K562 (cell line): ENCODE results near the gene RNF214. TPM values are rescaled to one million over a fixed set of nuclear protein-coding genes. Genes with fewer than 3 reads are reported as not detected.

Source experiments
- BCL6 ChIP-seq: fragments of 250-450 bp; sonication (Bioruptor Pico); IDR thresholded peaks from 2 replicates; pipeline ENCODE4 v1.4.0; 2020
- CBFA2T2 ChIP-seq: fragments of 450-650 bp; conservative IDR thresholded peaks from 2 replicates; pipeline ENCODE4 v1.6.1; 2017; ENCODE audit warnings: mild to moderate bottlenecking
- CCNT2 ChIP-seq: IDR thresholded peaks from 2 replicates; pipeline ENCODE4 v1.6.1; 2011; ENCODE audit warnings: borderline replicate concordance, low read depth, mild to moderate bottlenecking, moderate library complexity, mixed read lengths, low read length; ENCODE audit not compliant: insufficient read length; ENCODE audit errors: extremely low read depth
- CEBPB ChIP-seq: fragments of 450-650 bp; IDR thresholded peaks from 2 replicates; pipeline ENCODE4 v1.6.1; 2016; ENCODE audit warnings: missing genetic modification characterization, missing compliant biosample characterization
- DPF2 ChIP-seq: fragments of 450-650 bp; IDR thresholded peaks from 2 replicates; pipeline ENCODE4 v1.6.1; 2016
- EP300 ChIP-seq: IDR thresholded peaks from 2 replicates; pipeline ENCODE4 v1.6.1; 2012; ENCODE audit warnings: low read length, improper control_type of control experiment
- KDM1A ChIP-seq, 2 experiments: fragments of 450-650 bp; IDR thresholded peaks; 2 replicates each; pipeline ENCODE4 v1.6.1; 2016; ENCODE audit warnings: mild to moderate bottlenecking in 2 of 2
- KLF16 ChIP-seq: IDR thresholded peaks from 2 replicates; pipeline ENCODE4 v1.6.1; 2016; ENCODE audit warnings: antibody characterized with exemption
- MECOM ChIP-seq: fragments of 250-450 bp; sonication (Bioruptor Pico); IDR thresholded peaks from 2 replicates; pipeline ENCODE4 v1.8.0; 2022; ENCODE audit warnings: inconsistent platforms
- MNT ChIP-seq, 2 experiments: fragments of 450-650 bp; conservative IDR thresholded peaks; 2 replicates each; pipeline ENCODE4 v1.6.1; 2017; ENCODE audit warnings: mild to moderate bottlenecking in 2 of 2, moderate library complexity in 2 of 2
- MTA2 ChIP-seq: fragments of 450-650 bp; IDR thresholded peaks from 2 replicates; pipeline ENCODE4 v1.6.1; 2016; ENCODE audit warnings: low read depth
- NR4A1 ChIP-seq, 2 experiments: fragments of 250-450 bp in 1 of 2; fragments of 450-650 bp in 1 of 2; sonication (Bioruptor Pico) in 1 of 2; IDR thresholded peaks; 2 replicates each; pipeline versions ENCODE4 v1.4.0 to v1.6.1; 2016 to 2020; ENCODE audit warnings: mild to moderate bottlenecking in 2 of 2, missing compliant biosample characterization in 1 of 2, missing genetic modification characterization in 1 of 2, moderate library complexity in 1 of 2
- POU5F1 ChIP-seq: fragments of 150-350 bp; IDR thresholded peaks from 2 replicates; pipeline ENCODE4 v1.6.1; 2014; ENCODE audit warnings: borderline replicate concordance, low read length, low read depth, mild to moderate bottlenecking; ENCODE audit not compliant: partially characterized antibody
- SIRT6 ChIP-seq: IDR thresholded peaks from one replicate; pipeline ENCODE4 v1.6.1; 2012; ENCODE audit warnings: low read depth, mild to moderate bottlenecking, control low read depth, inconsistent platforms, low read length, moderate library complexity
- SMARCA4 ChIP-seq: fragments of 450-650 bp; IDR thresholded peaks from 2 replicates; pipeline ENCODE4 v1.6.1; 2016
- SMARCE1 ChIP-seq: fragments of 450-650 bp; IDR thresholded peaks from 2 replicates; pipeline ENCODE4 v1.7.1; 2016; ENCODE audit warnings: mild to moderate bottlenecking
- SOX6 ChIP-seq: fragments of 450-650 bp; IDR thresholded peaks from 2 replicates; pipeline ENCODE4 v1.6.1; 2014; ENCODE audit warnings: mild to moderate bottlenecking
- STAT5A ChIP-seq: IDR thresholded peaks from 2 replicates; pipeline ENCODE4 v1.6.1; 2012; ENCODE audit warnings: low read length, inconsistent platforms, borderline replicate concordance
- TAL1 ChIP-seq: fragments of 450-650 bp; IDR thresholded peaks from 2 replicates; pipeline ENCODE4 v1.6.1; 2016; ENCODE audit warnings: mild to moderate bottlenecking
- TRIM24 ChIP-seq, 2 experiments: fragments of 450-650 bp; IDR thresholded peaks; 2 replicates each; pipeline ENCODE4 v1.6.1; 2016
- WHSC1 ChIP-seq: IDR thresholded peaks from one replicate; pipeline ENCODE4 v1.6.1; 2012; ENCODE audit warnings: low read length, control low read depth, inconsistent platforms
- ZEB2 ChIP-seq: fragments of 450-650 bp; IDR thresholded peaks from 2 replicates; pipeline ENCODE4 v1.6.1; 2016
- ZNF143 ChIP-seq: sonication (generic); formaldehyde crosslinking; IDR thresholded peaks from 2 replicates; pipeline ENCODE4 v1.9.0; 2022; ENCODE audit warnings: mild to moderate bottlenecking, missing genetic modification reagents
- ZNF592 ChIP-seq: fragments of 450-650 bp; IDR thresholded peaks from 2 replicates; pipeline ENCODE4 v1.6.1; 2017; ENCODE audit warnings: antibody characterized with exemption, mild to moderate bottlenecking
- ZNF696 ChIP-seq: fragments of 250-450 bp; sonication (Bioruptor Pico); conservative IDR thresholded peaks from 2 replicates; pipeline ENCODE4 v1.4.0; 2020; ENCODE audit warnings: mild to moderate bottlenecking, moderate library complexity
- ZNF75A ChIP-seq: fragments of 450-650 bp; formaldehyde crosslinking; IDR thresholded peaks from 2 replicates; pipeline ENCODE4 v1.4.0; 2020; ENCODE audit warnings: mild to moderate bottlenecking
- polyA plus RNA-seq, 8 experiments: library from polyadenylated mRNA; depleted of rRNA in 4 of 8; stranded (reverse) in 5 of 8; unstranded in 3 of 8; fragments of >200 nt; fragmentation: Nextera tagmentation in 2 of 8; fragmentation: Illumina TruSeq in 1 of 8; extraction: Ambion mirVana in 2 of 8; extraction: Trizol in 1 of 8; gene quantifications; 2 replicates each; pipeline versions ENCODE4 v1.2.1 to v1.2.3, GENCODE V29; 2011 to 2014; ENCODE audit warnings: inconsistent platforms in 1 of 8, missing spikeins in 1 of 8
- total RNA-seq, 7 experiments: library from RNA; depleted of rRNA in 6 of 7; stranded (reverse); fragments of >200 nt in 6 of 7; fragmentation: Illumina TruSeq in 2 of 7; extraction: Trizol in 2 of 7; gene quantifications; 2 replicates each; pipeline versions ENCODE4 v1.2.1 to v1.2.3, GENCODE V29; 2011 to 2021; ENCODE audit warnings: low replicate concordance in 1 of 7

RNF214 gene
- total and polyA plus RNA-seq, 9 of the 15 experiments (the other 6 are each of a cell fraction or from before 2014, with no cell fraction given) = 6.6 to 24.8 (median 11.9) TPM

- TF ChIP-seq MNT (conservative IDR thresholded peaks at IDR 0.05) (0 out of 4 replicates have a peak, but pooled peaks of 1 of the 2 experiments have one; percentile 30), NR4A1 (CRISPR knock-in tag; IDR thresholded peaks at IDR 0.05) (no peak), NR4A1 (tag; IDR thresholded peaks at IDR 0.05) (peak; percentile 45; the same call in 1 of the 2 replicates), ZNF592 (0 out of 2 replicates have a peak, but pooled peaks have one; percentile 55), SIRT6 (no peak), TRIM24 (IDR thresholded peaks at IDR 0.05) (peak in 1 of 2 experiments; percentile 66; a peak in 2 of 4 replicates), POU5F1 (no peak), STAT5A (no peak; the same call in 1 of the 2 replicates), MECOM (0 out of 2 replicates have a peak, but pooled peaks have one; percentile 49), DPF2 (peak; percentile 76), BCL6 (CRISPR knock-in tag) (no peak), KLF16 (peak; percentile 62; the same call in 1 of the 2 replicates), ZNF75A (no peak), WHSC1 (no peak), MTA2 (peak; percentile 47; the same call in 1 of the 2 replicates), SMARCA4 (peak; percentile 71), CEBPB (tag) (peak; percentile 57; the same call in 1 of the 2 replicates), CBFA2T2 (peak; percentile 72), KDM1A (IDR thresholded peaks at IDR 0.05) (0 out of 4 replicates have a peak, but pooled peaks of 1 of the 2 experiments have one; percentile 13), CCNT2 (peak; percentile 48), TAL1 (peak; percentile 75), SOX6 (peak; percentile 78; the same call in 1 of the 2 replicates), ZEB2 (0 out of 2 replicates have a peak, but pooled peaks have one; percentile 32), ZNF696 (CRISPR knock-in tag) (no peak), ZNF143 (CRISPR knock-in tag) (no peak), EP300 (peak; percentile 76; the same call in 1 of the 2 replicates), SMARCE1 (peak; percentile 63; the same call in 1 of the 2 replicates)
Measured at GRCh38 chr11:117219995-117220394, 12.5 kb upstream of the RNF214 start (continued).
